SW480 (cell line): Measurements from ENCODE around the gene SLC39A1.
"Not testable (repeated sequence)": the region's sequence is repeated elsewhere in the genome, so short reads cannot be mapped to it uniquely, and the experiment has no call there.

Experiments
- DNase-seq: peaks from one replicate; pipeline ENCODE4 v3.0.0-alpha.2; 2016; ENCODE audit warnings: low spot score

SLC39A1 gene

GRCh38 chr1:153932156-153933131 lies 30.9 kb downstream of the SLC39A1 start:
- DNase-seq, result no peak

GRCh38 chr1:153929981-153930948 lies 33.1 kb downstream of the SLC39A1 start:
- DNase-seq, result no peak

GRCh38 chr1:153929426-153929825 lies 33.9 kb downstream of the SLC39A1 start:
- no peak for DNase-seq

- no peak for DNase-seq
These were observed 34.5 kb downstream of the SLC39A1 start for GRCh38 chr1:153928791-153929341.

- DNase-seq, result no peak
These were observed 35.1 kb downstream of the SLC39A1 start for GRCh38 chr1:153928245-153928644.

GRCh38 chr1:153926405-153926804 lies 36.9 kb downstream of the SLC39A1 start:
- no peak for DNase-seq

- peak; percentile 100 for DNase-seq
These were observed 40.1 kb downstream of the SLC39A1 start, which contains the start of gene GATAD2B for GRCh38 chr1:153922972-153923925. Gene GATAD2B, minus strand, starts transcription at chr1:153922972. Its CDS starts 94,625 bp downstream, at chr1:153828347.

GRCh38 chr1:153922076-153922971 lies 41.0 kb downstream of the SLC39A1 start:
- DNase-seq, result peak; percentile 76

GRCh38 chr1:153921803-153922075 lies 41.6 kb downstream of the SLC39A1 start:
- DNase-seq, result peak; percentile 22

GRCh38 chr1:153921080-153921802 lies 42.1 kb downstream of the SLC39A1 start:
- DNase-seq, result no peak

GRCh38 chr1:153919876-153920852 lies 43.2 kb downstream of the SLC39A1 start:
- DNase-seq, result no peak

GRCh38 chr1:153916297-153916696 lies 47.0 kb downstream of the SLC39A1 start:
- DNase-seq, result no peak

- no peak for DNase-seq
These were observed 51.0 kb downstream of the SLC39A1 start for GRCh38 chr1:153912349-153912748.

GRCh38 chr1:153910560-153910959 lies 52.8 kb downstream of the SLC39A1 start:
- not testable (repeated sequence) for DNase-seq
